GM21825 (cell line): ENCODE results near the gene KRTAP5-4.
"Not testable (repeated sequence)": the region's sequence is repeated elsewhere in the genome, so short reads cannot be mapped to it uniquely, and the experiment has no call there.

ENCODE experiments used
- ATAC-seq: cut with Tn5 transposase; IDR thresholded peaks from one replicate; pipeline ENCODE4 v1.9.1; 2021; ENCODE audit warnings: mild to moderate bottlenecking, moderate library complexity; ENCODE audit not compliant: unreplicated experiment

The KRTAP5-4 gene

GRCh38 chr11:1604181-1604580 is 17.8 kb downstream of the KRTAP5-4 start:
- ATAC-seq: no peak

GRCh38 chr11:1603629-1604028 is 18.3 kb downstream of the KRTAP5-4 start:
- no peak for ATAC-seq

- ATAC-seq: not testable (repeated sequence)
Observed at GRCh38 chr11:1601663-1602062, 20.3 kb downstream of the KRTAP5-4 start.

GRCh38 chr11:1600626-1601025 is 21.3 kb downstream of the KRTAP5-4 start:
- no peak for ATAC-seq

GRCh38 chr11:1598816-1599215 is 23.1 kb downstream of the KRTAP5-4 start:
- ATAC-seq: no peak

- not testable (repeated sequence) for ATAC-seq
Observed at GRCh38 chr11:1598406-1598805, 23.5 kb downstream of the KRTAP5-4 start.

GRCh38 chr11:1597994-1598380 is 24.0 kb downstream of the KRTAP5-4 start, which contains the start of gene KRTAP5-2:
TSS of gene KRTAP5-2 (minus strand) at chr11:1598294. CDS start at chr11:1598250, 44 bp downstream.
- ATAC-seq: no peak

- no peak for ATAC-seq
Observed at GRCh38 chr11:1597331-1597993, 24.5 kb downstream of the KRTAP5-4 start.

- not testable (repeated sequence) for ATAC-seq
Observed at GRCh38 chr11:1596576-1597121, 25.3 kb downstream of the KRTAP5-4 start.

- ATAC-seq: not testable (repeated sequence)
Observed at GRCh38 chr11:1595994-1596575, 25.9 kb downstream of the KRTAP5-4 start.

- no peak for ATAC-seq
Observed at GRCh38 chr11:1592628-1593027, 29.3 kb downstream of the KRTAP5-4 start.

GRCh38 chr11:1589996-1590395 is 31.9 kb downstream of the KRTAP5-4 start:
- ATAC-seq: no peak

GRCh38 chr11:1589191-1589963 is 32.6 kb downstream of the KRTAP5-4 start:
- not testable (repeated sequence) for ATAC-seq

- no peak for ATAC-seq
Observed at GRCh38 chr11:1586699-1587098, 35.2 kb downstream of the KRTAP5-4 start.

- not testable (repeated sequence) for ATAC-seq
Observed at GRCh38 chr11:1584661-1585370, 37.1 kb downstream of the KRTAP5-4 start, which contains the start of gene KRTAP5-1. TSS of gene KRTAP5-1 (minus strand) at chr11:1585283. CDS start at chr11:1585249, 34 bp downstream.

- not testable (repeated sequence) for ATAC-seq
Observed at GRCh38 chr11:1582909-1583308, 39.0 kb downstream of the KRTAP5-4 start.

- no peak for ATAC-seq
Observed at GRCh38 chr11:1581976-1582375, 40.0 kb downstream of the KRTAP5-4 start.

- ATAC-seq: no peak
Observed at GRCh38 chr11:1576825-1577224, 45.1 kb downstream of the KRTAP5-4 start.

- ATAC-seq: not testable (repeated sequence)
Observed at GRCh38 chr11:1575756-1576155, 46.2 kb downstream of the KRTAP5-4 start.

GRCh38 chr11:1574933-1575242 is 47.0 kb downstream of the KRTAP5-4 start:
- no peak for ATAC-seq
